Tibial artery (tissue), 4 donors: Measurements from ENCODE around the gene CCDC180.
A peak's percentile ranks its signal among the peaks of the same experiment; 100 is the strongest.

Experiments
- DNase-seq, 2 donors: peaks; one replicate each; pipeline ENCODE4 v3.0.0-alpha.2; 2019
- H3K27ac ChIP-seq, 2 donors: fragments of 200-600 bp; sonication (generic) in 1 of 2; 1 replicate in 1 of 2; 2 replicates in 1 of 2; pipeline ENCODE4 v1.5.1; 2018 to 2019; ENCODE audit warnings: mild to moderate bottlenecking in 1 of 2
- H3K27me3 ChIP-seq, 2 donors: fragments of 200-600 bp; sonication (generic) in 1 of 2; one replicate each; pipeline versions ENCODE4 v1.5.1 to v1.6.0; 2016 to 2019
- H3K36me3 ChIP-seq, 3 donors: fragments of 200-600 bp; sonication (generic) in 2 of 3; one replicate each; pipeline ENCODE4 v1.5.1; 2016 to 2019; ENCODE audit warnings: mild to moderate bottlenecking in 2 of 3
- H3K4me1 ChIP-seq, 4 donors: fragments of 200-600 bp; sonication (generic) in 2 of 4; 1 replicate in 3 of 4; 2 replicates in 1 of 4; pipeline ENCODE4 v1.5.1; 2016 to 2019
- H3K4me3 ChIP-seq, 2 donors: fragments of 200-600 bp; sonication (generic) in 1 of 2; 1 replicate in 1 of 2; 2 replicates in 1 of 2; pipeline ENCODE4 v1.5.1; 2018 to 2019; ENCODE audit warnings: mild to moderate bottlenecking in 2 of 2
- H3K9me3 ChIP-seq, 3 donors: fragments of 200-600 bp; sonication (generic) in 1 of 3; one replicate each; pipeline ENCODE4 v1.5.1; 2016 to 2019
- intact Hi-C: fragments of 100-400 bp; cut with DNase I; formaldehyde crosslinking; loops from one replicate; pipeline ENCODE4 v1.15.0; 2023; ENCODE audit warnings: low total_unique reads
- TF ChIP-seq, protein P1 (sequence below), 2 experiments: fragments of 200-600 bp in 1 of 2; fragments of 450-650 bp in 1 of 2; IDR thresholded peaks; one replicate each; pipeline ENCODE4 v1.5.1; 2017 to 2019; ENCODE audit warnings: antibody characterized with exemption in 2 of 2, mild to moderate bottlenecking in 1 of 2, moderate library complexity in 1 of 2

CCDC180 gene

DNA sequence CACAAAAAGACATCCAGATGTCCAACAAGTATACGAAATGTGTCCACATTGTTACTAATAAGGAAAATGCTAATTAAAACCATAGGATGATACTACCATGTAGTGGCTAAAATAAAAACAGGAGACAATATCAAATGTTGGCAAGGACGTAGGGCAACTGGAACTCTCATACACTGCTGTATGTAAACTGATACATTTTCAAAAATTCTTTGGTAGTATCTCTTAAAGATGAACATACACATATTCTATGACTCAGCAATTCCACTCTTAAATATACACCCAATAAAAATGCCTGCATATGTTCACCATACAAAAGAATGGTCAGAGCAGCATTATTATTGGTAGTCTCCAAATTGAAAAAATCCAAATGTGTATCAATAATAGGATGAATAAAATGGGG, 2.9 kb upstream of the CCDC180 start:
- TF ChIP-seq, protein P1, sequence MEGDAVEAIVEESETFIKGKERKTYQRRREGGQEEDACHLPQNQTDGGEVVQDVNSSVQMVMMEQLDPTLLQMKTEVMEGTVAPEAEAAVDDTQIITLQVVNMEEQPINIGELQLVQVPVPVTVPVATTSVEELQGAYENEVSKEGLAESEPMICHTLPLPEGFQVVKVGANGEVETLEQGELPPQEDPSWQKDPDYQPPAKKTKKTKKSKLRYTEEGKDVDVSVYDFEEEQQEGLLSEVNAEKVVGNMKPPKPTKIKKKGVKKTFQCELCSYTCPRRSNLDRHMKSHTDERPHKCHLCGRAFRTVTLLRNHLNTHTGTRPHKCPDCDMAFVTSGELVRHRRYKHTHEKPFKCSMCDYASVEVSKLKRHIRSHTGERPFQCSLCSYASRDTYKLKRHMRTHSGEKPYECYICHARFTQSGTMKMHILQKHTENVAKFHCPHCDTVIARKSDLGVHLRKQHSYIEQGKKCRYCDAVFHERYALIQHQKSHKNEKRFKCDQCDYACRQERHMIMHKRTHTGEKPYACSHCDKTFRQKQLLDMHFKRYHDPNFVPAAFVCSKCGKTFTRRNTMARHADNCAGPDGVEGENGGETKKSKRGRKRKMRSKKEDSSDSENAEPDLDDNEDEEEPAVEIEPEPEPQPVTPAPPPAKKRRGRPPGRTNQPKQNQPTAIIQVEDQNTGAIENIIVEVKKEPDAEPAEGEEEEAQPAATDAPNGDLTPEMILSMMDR (IDR thresholded peaks at IDR 0.05): no peak
- intact Hi-C loops: no loop called here
- H3K4me3 ChIP-seq: no peak overlapping the region

GRCh38 chr9:97305501-97306298, 1.8 kb upstream of the CCDC180 start:
- peaks cover 0 to 12% (median 9%) of the 10 kb centered on the region in 4 donors for H3K4me1 ChIP-seq
- intact Hi-C loops: no loop called here
- TF ChIP-seq, protein P1 (IDR thresholded peaks at IDR 0.05): no peak

More for the DNA sequence above, 2.9 kb upstream of the CCDC180 start:
- no peak for DNase-seq
- Histone ChIP-seq H3K9me3 (no peaks in the 10 kb centered on the region), H3K27me3 (no peaks in the 10 kb centered on the region), H3K4me1 (peaks cover 0 to 12% (median 9%) of the 10 kb centered on the region in 4 donors), H3K27ac (no peak overlapping the region), H3K36me3 (peaks cover 0 to 6% (median 0%) of the 10 kb centered on the region in 3 donors)

DNA sequence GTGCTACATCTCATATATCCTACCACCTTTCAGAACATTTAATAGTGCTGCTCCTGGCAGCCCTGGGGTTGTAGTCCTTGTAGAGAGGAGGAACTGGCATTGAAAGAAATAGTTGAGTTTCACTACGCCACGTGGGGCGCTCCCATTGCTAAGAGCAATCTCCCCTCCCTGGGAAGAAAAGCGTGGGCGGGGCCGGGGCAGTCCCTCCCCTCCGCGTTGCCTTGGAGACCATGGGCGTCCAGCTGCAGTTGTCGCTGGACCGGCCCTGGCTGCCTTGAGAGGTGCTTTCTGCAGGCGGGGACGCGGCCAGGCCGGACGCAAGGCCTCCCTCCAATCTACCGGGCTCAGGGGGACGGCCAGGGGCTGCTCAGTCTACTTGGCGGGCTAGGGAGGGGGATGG, 368 bp upstream of the CCDC180 start:
- Histone ChIP-seq H3K36me3 (peaks cover 0 to 31% (median 9%) of the 10 kb centered on the region in 3 donors), H3K27ac (peak overlapping the region in 1 of 2 donors; percentile 6), H3K27me3 (no peaks in the 10 kb centered on the region), H3K4me1 (peaks cover 0 to 12% (median 9%) of the 10 kb centered on the region in 4 donors), H3K4me3 (peak overlapping the region; percentile 2 to 21), H3K9me3 (no peaks in the 10 kb centered on the region)
- intact Hi-C loops: no loop called here
- peak; percentile 57 to 83 for DNase-seq
- TF ChIP-seq, protein P1 (IDR thresholded peaks at IDR 0.05): no peak

More at GRCh38 chr9:97305501-97306298, 1.8 kb upstream of the CCDC180 start:
- Histone ChIP-seq H3K27ac (no peak overlapping the region), H3K4me3 (no peak overlapping the region), H3K9me3 (no peaks in the 10 kb centered on the region), H3K27me3 (no peaks in the 10 kb centered on the region), H3K36me3 (peaks cover 0 to 17% (median under 1%) of the 10 kb centered on the region in 3 donors)
- no peak for DNase-seq

- H3K9me3 ChIP-seq: no peaks in the 10 kb centered on the region
- no peak overlapping the region for H3K4me3 ChIP-seq
- peaks cover 0 to 12% (median 9%) of the 10 kb centered on the region in 4 donors for H3K4me1 ChIP-seq
- no peaks in the 10 kb centered on the region for H3K27me3 ChIP-seq
- intact Hi-C loops: no loop called here
- DNase-seq: no peak
- peaks cover 0 to 52% (median 25%) of the 10 kb centered on the region in 3 donors for H3K36me3 ChIP-seq
- TF ChIP-seq, protein P1 (IDR thresholded peaks at IDR 0.05): no peak
- no peak overlapping the region for H3K27ac ChIP-seq
These were observed 1.8 kb downstream of the CCDC180 start for GRCh38 chr9:97309260-97309659.

DNA sequence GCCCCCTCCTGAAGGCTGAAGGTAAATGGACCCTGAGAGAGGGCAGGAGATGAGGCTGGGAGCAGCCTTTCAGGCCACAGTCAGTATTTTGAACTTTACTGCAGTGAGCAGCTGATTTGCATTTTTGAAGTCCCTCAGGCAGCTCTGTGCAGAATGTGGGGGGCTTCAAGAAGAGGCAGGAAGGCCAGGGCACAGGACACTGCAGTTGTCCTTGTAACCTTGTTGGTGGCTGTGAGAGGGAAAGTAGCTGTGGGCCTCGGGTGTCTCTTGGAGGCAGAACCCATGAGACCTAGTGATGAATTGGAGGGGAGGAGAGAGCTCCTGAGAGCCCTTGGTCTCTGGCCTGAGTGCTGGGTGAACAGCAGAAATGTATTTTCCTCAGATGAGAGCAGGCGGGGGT, 2.6 kb downstream of the CCDC180 start:
- Histone ChIP-seq H3K27me3 (no peaks in the 10 kb centered on the region), H3K36me3 (peaks cover 7 to 60% (median 33%) of the 10 kb centered on the region in 3 donors), H3K27ac (no peak overlapping the region), H3K9me3 (no peaks in the 10 kb centered on the region), H3K4me1 (peaks cover 0 to 12% (median 9%) of the 10 kb centered on the region in 4 donors), H3K4me3 (no peak overlapping the region)
- TF ChIP-seq, protein P1 (IDR thresholded peaks at IDR 0.05): no peak
- no peak for DNase-seq
- intact Hi-C loops: no loop called here
